GM13976 (cell line): ENCODE results near the gene MAVS.
"Not testable (repeated sequence)": the region's sequence is repeated elsewhere in the genome, so short reads cannot be mapped to it uniquely, and the experiment has no call there.

Experiments used
- DNase-seq: peaks from one replicate; pipeline ENCODE4 v3.0.0; 2012; ENCODE audit warnings: low spot score
- CTCF ChIP-seq: IDR thresholded peaks from 2 replicates; pipeline ENCODE4 v1.5.1; 2012; ENCODE audit warnings: borderline replicate concordance, mild to moderate bottlenecking; ENCODE audit not compliant: insufficient read depth; ENCODE audit errors: extremely low read depth, missing control alignments, control extremely low read depth
- in situ Hi-C: fragments of 300-500 bp; cut with MboI; formaldehyde crosslinking; loops from one replicate; pipeline ENCODE4 v1.12.0; 2022; ENCODE audit warnings: low sequenced_read_pairs, mixed read lengths, inconsistent platforms; ENCODE audit not compliant: unreplicated experiment

Gene MAVS

GRCh38 chr20:3876676-3877075, 30.0 kb downstream of the MAVS start:
- no peak for TF ChIP-seq CTCF
- no peak for DNase-seq
- in situ Hi-C loops = no loop called here

GRCh38 chr20:3878921-3879274, 32.3 kb downstream of the MAVS start:
- in situ Hi-C loops, DNase-seq: not testable (repeated sequence)

GRCh38 chr20:3885715-3886114, 39.1 kb downstream of the MAVS start:
- no peak for TF ChIP-seq CTCF
- in situ Hi-C loops = loop anchor here (10.0 kb wide), 1 partner anchor 199 kb away; no protein-coding TSS in a partner anchor

DNA sequence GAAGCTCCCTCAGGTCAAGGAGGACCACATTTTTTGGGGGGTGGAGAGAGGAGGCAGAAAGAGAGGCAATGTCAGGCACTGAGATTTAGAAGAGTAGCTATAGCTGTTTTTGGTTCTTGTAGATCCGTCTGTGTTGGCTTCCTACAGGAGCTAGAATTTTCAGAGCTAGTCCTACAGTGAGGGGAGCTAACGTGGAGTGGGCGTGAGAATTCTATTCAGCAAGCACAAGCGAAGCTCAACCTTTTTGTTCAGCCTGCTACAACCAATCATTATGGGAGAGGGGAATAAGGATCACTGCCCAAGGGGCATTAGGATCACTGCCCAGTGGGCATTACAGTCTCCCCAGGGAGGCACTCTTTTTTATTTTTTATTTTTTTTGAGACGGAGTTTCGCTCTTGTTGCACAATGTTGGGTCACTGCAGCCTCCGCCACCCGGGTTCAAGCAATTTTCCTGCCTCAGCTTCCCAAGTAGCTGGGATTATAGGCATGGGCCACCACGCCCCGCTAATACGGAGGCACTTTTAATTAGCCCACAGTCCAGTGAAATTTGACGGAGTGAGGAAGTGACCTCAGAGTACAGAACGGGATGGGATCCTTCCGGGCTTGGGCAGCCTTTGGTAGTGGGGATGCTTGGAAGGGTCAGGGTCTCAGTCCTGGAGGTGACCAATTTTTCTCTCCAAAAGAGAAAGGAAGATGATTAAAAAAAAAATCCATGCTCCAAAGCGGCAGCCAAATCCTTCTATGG, 41.4 kb downstream of the MAVS start:
- DNase-seq = no peak
- in situ Hi-C loops = loop anchor here (10.0 kb wide), 1 partner anchor 197 kb away; no protein-coding TSS in a partner anchor
- no peak for TF ChIP-seq CTCF

More at GRCh38 chr20:3885715-3886114, 39.1 kb downstream of the MAVS start:
- DNase-seq = no peak

GRCh38 chr20:3888622-3889488, 42.2 kb downstream of the MAVS start, which contains the start of gene PANK2:
TSS of gene PANK2 (plus strand) at chr20:3889387.
- in situ Hi-C loops = loop anchor here (10.0 kb wide), 1 partner anchor 196 kb away; no protein-coding TSS in a partner anchor
- TF ChIP-seq CTCF = no peak

DNA sequence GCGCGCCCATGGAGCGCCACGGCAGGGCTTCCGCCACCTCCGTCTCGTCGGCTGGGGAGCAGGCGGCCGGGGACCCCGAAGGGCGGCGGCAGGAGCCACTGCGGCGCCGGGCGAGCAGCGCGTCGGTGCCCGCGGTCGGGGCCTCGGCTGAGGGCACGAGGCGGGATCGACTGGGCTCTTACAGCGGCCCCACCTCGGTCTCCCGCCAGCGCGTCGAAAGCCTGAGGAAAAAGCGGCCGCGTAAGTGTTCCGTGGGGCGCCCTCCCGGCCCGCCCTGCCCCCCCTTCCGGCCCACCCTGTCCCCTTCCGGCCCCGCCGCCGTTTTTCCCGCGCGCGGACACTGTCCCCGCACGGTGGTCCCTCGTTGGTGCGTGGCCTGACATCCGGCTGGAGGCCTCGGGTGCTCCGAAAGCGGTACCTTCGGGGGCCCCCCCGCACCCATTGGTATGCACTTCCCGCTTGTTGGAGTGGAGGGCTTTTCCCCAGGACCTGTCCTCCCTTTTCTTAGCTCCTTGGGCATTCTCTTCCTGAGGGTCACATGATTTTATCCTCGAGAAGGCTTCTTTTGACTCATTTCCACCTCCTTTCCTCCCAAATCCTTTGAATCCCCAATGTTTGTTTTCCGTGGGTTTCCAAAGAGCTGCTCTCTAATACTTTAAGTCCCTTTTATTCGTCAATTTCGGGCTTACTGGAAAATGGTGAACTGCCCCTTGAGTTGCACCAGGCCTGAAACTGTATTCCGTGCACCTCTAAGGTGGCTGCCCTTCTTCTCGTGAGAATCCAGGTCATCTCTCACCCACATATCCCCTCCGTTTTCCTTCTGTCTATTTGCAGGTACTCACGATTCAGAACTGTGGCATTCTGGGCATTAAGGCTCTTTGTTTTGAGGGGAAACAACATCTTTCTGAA, 43.1 kb downstream of the MAVS start:
- peak; percentile 65 for DNase-seq
- in situ Hi-C loops = loop anchor here (10.0 kb wide), 1 partner anchor 195 kb away; no protein-coding TSS in a partner anchor
- TF ChIP-seq CTCF = no peak

More at GRCh38 chr20:3888622-3889488, 42.2 kb downstream of the MAVS start, which contains the start of gene PANK2:
- DNase-seq = peak; percentile 99
